ENCODE results near the gene TLR2.

Gene TLR2

GRCh38 chr4:153649572-153649991 is 34.5 kb upstream of the TLR2 start:
- Histone ChIP-seq H3K36me3 (ENCODE audit: insufficient read depth, low read length) (no peaks in the 10 kb centered on the region), H4K20me1 (ENCODE audit: insufficient read depth, low read length) (no peaks in the 10 kb centered on the region), H3K4me2 (ENCODE audit: insufficient read depth, low read length) (no peak overlapping the region), H3K4me3 (ENCODE audit: low read depth in 1 of 2, low read length in 2 of 2) (no peak overlapping the region), H3K27me3 (ENCODE audit: insufficient read depth, low read length, poor library complexity) (no peaks in the 10 kb centered on the region), H3K9me3 (ENCODE audit: insufficient read depth, low read length, severe bottlenecking) (peaks cover 3% of the 10 kb centered on the region), H3K4me1 (ENCODE audit: insufficient read depth, low read length) (peaks cover 23% of the 10 kb centered on the region), H3K9ac (ENCODE audit: low read depth, low read length) (no peak overlapping the region), H2AFZ (ENCODE audit: low read depth, low read length) (no peak overlapping the region), H3K79me2 (ENCODE audit: insufficient read depth, low read length) (no peaks in the 10 kb centered on the region), H3K27ac (ENCODE audit: low read length) (no peak overlapping the region)
- peak; percentile 53; the same call in 2 of the 3 replicates for ATAC-seq (ENCODE audit: insufficient read depth, low read depth)
- TF ChIP-seq CTCF (IDR thresholded peaks at IDR 0.05; ENCODE audit: borderline replicate concordance, extremely low read depth, low read length, poor library complexity, severe bottlenecking) (peak; percentile 68), EZH2 (IDR thresholded peaks at IDR 0.05; ENCODE audit: borderline replicate concordance, low read depth, low read length, severe bottlenecking) (no peak)
- DNase-seq: peak; percentile 29

- Histone ChIP-seq H3K79me2 (ENCODE audit: insufficient read depth, low read length) (no peaks in the 10 kb centered on the region), H2AFZ (ENCODE audit: low read depth, low read length) (peak overlapping the region; percentile 67), H3K9ac (ENCODE audit: low read depth, low read length) (no peak overlapping the region), H3K4me1 (ENCODE audit: insufficient read depth, low read length) (peaks cover 23% of the 10 kb centered on the region), H4K20me1 (ENCODE audit: insufficient read depth, low read length) (no peaks in the 10 kb centered on the region), H3K27me3 (ENCODE audit: insufficient read depth, low read length, poor library complexity) (no peaks in the 10 kb centered on the region), H3K4me3 (ENCODE audit: low read depth in 1 of 2, low read length in 2 of 2) (no peak overlapping the region), H3K36me3 (ENCODE audit: insufficient read depth, low read length) (no peaks in the 10 kb centered on the region), H3K4me2 (ENCODE audit: insufficient read depth, low read length) (no peak overlapping the region), H3K9me3 (ENCODE audit: insufficient read depth, low read length, severe bottlenecking) (no peaks in the 10 kb centered on the region), H3K27ac (ENCODE audit: low read length) (peak overlapping the region; percentile 58)
- no peak for DNase-seq
- ATAC-seq (ENCODE audit: insufficient read depth, low read depth): no peak
- no peak for TF ChIP-seq CTCF (IDR thresholded peaks at IDR 0.05; ENCODE audit: borderline replicate concordance, extremely low read depth, low read length, poor library complexity, severe bottlenecking)
- no peak for TF ChIP-seq EZH2 (IDR thresholded peaks at IDR 0.05; ENCODE audit: borderline replicate concordance, low read depth, low read length, severe bottlenecking)
These were observed 33.0 kb upstream of the TLR2 start for GRCh38 chr4:153651116-153651515.

- Histone ChIP-seq H3K4me2 (ENCODE audit: insufficient read depth, low read length) (no peak overlapping the region), H3K4me3 (ENCODE audit: low read depth in 1 of 2, low read length in 2 of 2) (no peak overlapping the region), H3K9me3 (ENCODE audit: insufficient read depth, low read length, severe bottlenecking) (no peaks in the 10 kb centered on the region), H3K4me1 (ENCODE audit: insufficient read depth, low read length) (peaks cover 23% of the 10 kb centered on the region), H3K27me3 (ENCODE audit: insufficient read depth, low read length, poor library complexity) (no peaks in the 10 kb centered on the region), H3K9ac (ENCODE audit: low read depth, low read length) (no peak overlapping the region), H3K79me2 (ENCODE audit: insufficient read depth, low read length) (no peaks in the 10 kb centered on the region), H4K20me1 (ENCODE audit: insufficient read depth, low read length) (no peaks in the 10 kb centered on the region), H3K27ac (ENCODE audit: low read length) (peak overlapping the region; percentile 58), H2AFZ (ENCODE audit: low read depth, low read length) (peak overlapping the region; percentile 67), H3K36me3 (ENCODE audit: insufficient read depth, low read length) (no peaks in the 10 kb centered on the region)
- TF ChIP-seq CTCF (IDR thresholded peaks at IDR 0.05; ENCODE audit: borderline replicate concordance, extremely low read depth, low read length, poor library complexity, severe bottlenecking): no peak
- TF ChIP-seq EZH2 (IDR thresholded peaks at IDR 0.05; ENCODE audit: borderline replicate concordance, low read depth, low read length, severe bottlenecking): no peak
- ATAC-seq (ENCODE audit: insufficient read depth, low read depth) (peak; percentile 92), DNase-seq (peak; percentile 68)
These were observed 32.5 kb upstream of the TLR2 start for GRCh38 chr4:153651587-153651986.
